Esophagus squamous epithelium (tissue), 4 donors: ENCODE data around the gene KLK14.

Source experiments
- POLR2A ChIP-seq, 4 donors: fragments of 450-650 bp; IDR thresholded peaks; one replicate each; pipeline ENCODE4 v1.6.1; 2017; ENCODE audit warnings: antibody characterized with exemption in 4 of 4, mild to moderate bottlenecking in 4 of 4, moderate library complexity in 3 of 4
- TF ChIP-seq, protein P1 (sequence below), 6 experiments: fragments of 450-650 bp in 4 of 6; fragments of 200-600 bp in 2 of 6; sonication (generic) in 2 of 6; IDR thresholded peaks; one replicate each; pipeline ENCODE4 v1.5.1; 2016 to 2019; ENCODE audit warnings: antibody characterized with exemption in 6 of 6, mild to moderate bottlenecking in 4 of 6, moderate library complexity in 4 of 6

GRCh38 chr19:51071095-51071405 lies 11.6 kb downstream of the KLK14 start:
- TF ChIP-seq, protein P1, sequence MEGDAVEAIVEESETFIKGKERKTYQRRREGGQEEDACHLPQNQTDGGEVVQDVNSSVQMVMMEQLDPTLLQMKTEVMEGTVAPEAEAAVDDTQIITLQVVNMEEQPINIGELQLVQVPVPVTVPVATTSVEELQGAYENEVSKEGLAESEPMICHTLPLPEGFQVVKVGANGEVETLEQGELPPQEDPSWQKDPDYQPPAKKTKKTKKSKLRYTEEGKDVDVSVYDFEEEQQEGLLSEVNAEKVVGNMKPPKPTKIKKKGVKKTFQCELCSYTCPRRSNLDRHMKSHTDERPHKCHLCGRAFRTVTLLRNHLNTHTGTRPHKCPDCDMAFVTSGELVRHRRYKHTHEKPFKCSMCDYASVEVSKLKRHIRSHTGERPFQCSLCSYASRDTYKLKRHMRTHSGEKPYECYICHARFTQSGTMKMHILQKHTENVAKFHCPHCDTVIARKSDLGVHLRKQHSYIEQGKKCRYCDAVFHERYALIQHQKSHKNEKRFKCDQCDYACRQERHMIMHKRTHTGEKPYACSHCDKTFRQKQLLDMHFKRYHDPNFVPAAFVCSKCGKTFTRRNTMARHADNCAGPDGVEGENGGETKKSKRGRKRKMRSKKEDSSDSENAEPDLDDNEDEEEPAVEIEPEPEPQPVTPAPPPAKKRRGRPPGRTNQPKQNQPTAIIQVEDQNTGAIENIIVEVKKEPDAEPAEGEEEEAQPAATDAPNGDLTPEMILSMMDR (IDR thresholded peaks at IDR 0.05) = no peak
- TF ChIP-seq POLR2A (IDR thresholded peaks at IDR 0.05) = no peak
